GM12872 (cell line): ENCODE measurements around the gene CCNL1.

ENCODE experiments used
- TF ChIP-seq, protein P1 (sequence below): IDR thresholded peaks from 3 replicates; pipeline ENCODE4 v1.5.1; 2011; ENCODE audit warnings: low read depth, mild to moderate bottlenecking, low read length, moderate library complexity; ENCODE audit not compliant: insufficient read depth

Gene CCNL1

DNA sequence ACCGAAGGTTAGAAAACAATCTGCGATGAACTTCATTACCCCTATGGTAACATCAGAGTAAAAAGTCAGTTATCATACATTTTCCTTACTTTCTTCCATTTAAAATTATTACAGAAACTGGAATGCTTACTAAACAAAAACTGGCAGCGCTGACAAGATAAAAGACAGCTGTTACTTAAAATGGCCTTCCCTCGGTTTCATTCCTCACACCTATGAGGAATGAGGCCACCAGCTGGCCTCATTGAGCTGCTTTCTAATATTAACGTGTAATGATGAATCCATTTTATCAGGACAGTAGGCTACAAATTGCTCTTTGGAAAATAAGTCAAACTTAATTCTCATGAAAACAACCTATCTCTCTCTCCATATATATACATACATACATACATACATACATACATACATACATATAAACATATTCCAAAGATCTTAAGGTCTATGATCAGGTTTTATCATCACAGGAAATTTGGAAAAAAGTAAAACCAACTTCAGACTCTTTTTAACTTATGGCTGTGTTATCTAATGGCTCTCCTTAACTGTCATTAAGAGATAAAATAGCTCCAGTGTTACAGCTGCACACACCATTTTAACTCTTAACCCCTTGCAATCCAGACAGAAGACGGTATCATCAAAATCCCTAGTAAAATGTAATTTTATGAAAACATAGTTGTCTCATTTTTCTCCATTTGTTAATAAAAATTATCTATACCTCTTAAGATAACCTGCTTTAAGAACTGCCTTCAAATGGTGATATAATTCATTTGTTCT, 5.2 kb downstream of the CCNL1 start:
- TF ChIP-seq, protein P1, sequence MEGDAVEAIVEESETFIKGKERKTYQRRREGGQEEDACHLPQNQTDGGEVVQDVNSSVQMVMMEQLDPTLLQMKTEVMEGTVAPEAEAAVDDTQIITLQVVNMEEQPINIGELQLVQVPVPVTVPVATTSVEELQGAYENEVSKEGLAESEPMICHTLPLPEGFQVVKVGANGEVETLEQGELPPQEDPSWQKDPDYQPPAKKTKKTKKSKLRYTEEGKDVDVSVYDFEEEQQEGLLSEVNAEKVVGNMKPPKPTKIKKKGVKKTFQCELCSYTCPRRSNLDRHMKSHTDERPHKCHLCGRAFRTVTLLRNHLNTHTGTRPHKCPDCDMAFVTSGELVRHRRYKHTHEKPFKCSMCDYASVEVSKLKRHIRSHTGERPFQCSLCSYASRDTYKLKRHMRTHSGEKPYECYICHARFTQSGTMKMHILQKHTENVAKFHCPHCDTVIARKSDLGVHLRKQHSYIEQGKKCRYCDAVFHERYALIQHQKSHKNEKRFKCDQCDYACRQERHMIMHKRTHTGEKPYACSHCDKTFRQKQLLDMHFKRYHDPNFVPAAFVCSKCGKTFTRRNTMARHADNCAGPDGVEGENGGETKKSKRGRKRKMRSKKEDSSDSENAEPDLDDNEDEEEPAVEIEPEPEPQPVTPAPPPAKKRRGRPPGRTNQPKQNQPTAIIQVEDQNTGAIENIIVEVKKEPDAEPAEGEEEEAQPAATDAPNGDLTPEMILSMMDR = no peak

- TF ChIP-seq, protein P1 = no peak
Observed at GRCh38 chr3:157152930-157153329, 7.0 kb downstream of the CCNL1 start.

DNA sequence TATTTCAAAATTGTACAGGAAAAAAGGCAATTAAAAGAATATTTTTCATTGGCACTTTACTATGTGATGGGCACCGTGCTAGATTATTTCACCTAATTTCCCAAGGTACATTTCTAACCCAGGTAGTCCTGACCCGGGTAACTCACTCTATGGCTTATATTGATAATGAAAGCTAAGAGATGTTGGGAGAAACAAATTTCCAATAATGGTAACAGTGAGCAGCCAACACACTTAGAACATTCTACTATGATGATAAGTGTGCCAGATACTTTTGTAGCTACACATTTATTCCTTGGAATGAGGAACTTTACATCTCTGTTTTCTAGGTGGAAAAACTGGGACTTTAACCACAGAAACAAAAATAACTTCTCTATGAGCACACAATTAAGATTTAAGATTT, 7.5 kb downstream of the CCNL1 start:
- TF ChIP-seq, protein P1 = no peak

DNA sequence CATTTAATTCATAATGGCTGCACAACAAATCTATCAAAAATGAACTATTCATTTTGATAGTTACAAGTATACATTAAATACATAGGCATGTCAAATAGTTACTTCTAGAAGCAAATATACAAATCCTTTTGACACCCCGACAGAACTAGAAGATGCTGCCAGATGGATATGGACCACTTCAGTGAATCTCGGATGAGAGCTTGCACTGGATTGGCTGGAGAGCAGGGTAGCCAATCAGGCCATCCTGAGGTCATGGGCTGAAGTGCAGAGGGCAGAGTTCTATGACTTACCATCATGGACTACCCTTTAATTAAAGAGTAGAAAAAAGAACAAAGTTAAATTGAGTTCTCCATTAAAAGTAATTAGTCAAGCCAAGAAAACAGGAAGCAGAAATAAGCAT, 8.3 kb downstream of the CCNL1 start:
- TF ChIP-seq, protein P1 = no peak

- TF ChIP-seq, protein P1 = no peak
Observed at GRCh38 chr3:157151151-157151550, 8.8 kb downstream of the CCNL1 start.

DNA sequence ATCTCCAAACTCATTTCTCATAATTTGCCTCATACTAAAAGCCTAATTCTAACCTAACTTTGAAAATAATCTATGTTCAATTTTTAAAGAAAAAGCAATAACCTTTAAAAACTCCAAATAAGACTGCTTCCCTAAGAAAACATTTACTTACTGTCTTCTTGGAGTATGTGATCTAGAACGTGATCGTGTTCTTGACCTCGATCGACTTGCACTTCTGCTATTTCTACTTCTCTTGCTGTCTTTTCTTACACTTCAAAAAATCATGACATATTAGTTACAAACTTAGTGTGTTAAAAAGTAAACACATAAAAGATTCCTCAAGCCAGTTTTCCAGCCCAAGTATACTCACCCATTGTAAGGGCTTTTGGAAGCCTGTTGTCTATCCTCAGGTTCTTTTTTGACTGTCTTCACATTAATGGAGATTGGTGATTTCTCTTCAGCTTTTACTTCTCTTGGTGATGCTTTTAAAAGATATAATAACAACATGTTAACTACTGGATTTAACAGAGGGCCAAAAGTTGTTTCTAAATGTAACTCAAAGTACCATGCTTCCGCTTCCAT, 10.7 kb downstream of the CCNL1 start:
- TF ChIP-seq, protein P1 = no peak

DNA sequence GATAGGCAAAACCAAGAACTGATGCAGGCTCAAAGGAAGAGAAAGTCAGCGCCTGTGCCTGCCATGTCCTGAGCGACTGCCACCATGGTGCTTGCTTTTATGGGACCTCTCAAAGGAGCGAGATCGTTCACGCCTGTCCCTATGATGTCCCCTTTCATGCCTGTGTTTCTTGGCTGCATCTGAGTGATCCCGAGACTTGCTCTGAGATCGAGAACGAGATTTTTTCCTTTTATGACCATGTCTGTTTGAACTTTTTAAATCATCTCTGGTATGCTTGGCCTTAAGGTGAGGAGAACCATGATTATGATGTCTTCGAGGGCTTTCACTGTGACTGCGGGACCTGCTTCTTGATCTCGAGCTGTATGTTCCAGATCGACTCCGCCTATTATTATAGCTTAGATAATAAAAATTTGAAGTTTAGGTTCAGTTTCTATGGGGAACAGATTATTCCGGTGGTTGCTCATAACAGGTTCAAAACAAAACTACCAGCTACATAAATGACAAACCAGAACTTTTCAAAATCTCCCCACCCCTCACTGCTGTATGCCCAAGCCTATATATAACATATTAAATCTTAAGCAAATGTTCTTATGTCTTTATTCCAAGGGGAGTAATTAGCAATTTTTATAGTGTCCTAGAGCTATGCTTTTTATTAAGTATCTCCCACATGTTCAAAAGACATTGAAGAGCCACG, 11.6 kb downstream of the CCNL1 start:
- TF ChIP-seq, protein P1 = no peak
